Ishikawa (cell line): ENCODE measurements around the gene MGA.

Experiments used
- CEBPB ChIP-seq: IDR thresholded peaks from 2 replicates; pipeline ENCODE4 v1.6.1; 2012
- CREB1 ChIP-seq: IDR thresholded peaks from 2 replicates; pipeline ENCODE4 v1.6.1; 2012; ENCODE audit warnings: low read depth
- EGR1 ChIP-seq: IDR thresholded peaks from 2 replicates; pipeline ENCODE4 v1.6.1; 2012
- EP300 ChIP-seq: IDR thresholded peaks from 2 replicates; pipeline ENCODE4 v1.6.1; 2012; ENCODE audit warnings: borderline replicate concordance
- FOXM1 ChIP-seq: IDR thresholded peaks from 2 replicates; pipeline ENCODE4 v1.6.1; 2012; ENCODE audit warnings: low read depth, borderline replicate concordance
- MAX ChIP-seq: IDR thresholded peaks from 2 replicates; pipeline ENCODE4 v1.6.1; 2012
- NFIC ChIP-seq: IDR thresholded peaks from 2 replicates; pipeline ENCODE4 v1.6.1; 2012
- RAD21 ChIP-seq: IDR thresholded peaks from 2 replicates; pipeline ENCODE4 v1.6.1; 2012; ENCODE audit warnings: low read depth
- REST ChIP-seq: IDR thresholded peaks from 2 replicates; pipeline ENCODE4 v1.6.1; 2012; ENCODE audit warnings: low read depth, mild to moderate bottlenecking
- TAF1 ChIP-seq: IDR thresholded peaks from 2 replicates; pipeline ENCODE4 v1.6.1; 2012; ENCODE audit warnings: low read depth, mild to moderate bottlenecking
- TCF12 ChIP-seq: IDR thresholded peaks from 2 replicates; pipeline ENCODE4 v1.6.1; 2012; ENCODE audit warnings: low read depth
- TEAD4 ChIP-seq: IDR thresholded peaks from 2 replicates; pipeline ENCODE4 v1.6.1; 2012
- USF1 ChIP-seq: IDR thresholded peaks from 2 replicates; pipeline ENCODE4 v1.6.1; 2012
- YY1 ChIP-seq: IDR thresholded peaks from 2 replicates; pipeline ENCODE4 v1.6.1; 2012; ENCODE audit warnings: low read depth
- ZBTB7A ChIP-seq: IDR thresholded peaks from 2 replicates; pipeline ENCODE4 v1.6.1; 2012; ENCODE audit warnings: low read depth

The MGA gene

GRCh38 chr15:41730543-41730942 lies 70.3 kb downstream of the MGA start:
- TF ChIP-seq REST (no peak), USF1 (no peak), TAF1 (no peak), CREB1 (no peak), FOXM1 (no peak), EP300 (no peak), TCF12 (no peak), EGR1 (no peak), MAX (no peak), RAD21 (no peak), CEBPB (no peak), TEAD4 (no peak)

GRCh38 chr15:41732483-41732882 lies 72.3 kb downstream of the MGA start:
- TF ChIP-seq TAF1 (no peak), TEAD4 (no peak), YY1 (no peak), MAX (no peak), RAD21 (no peak), NFIC (no peak), USF1 (no peak), FOXM1 (no peak), REST (no peak), ZBTB7A (no peak), TCF12 (no peak), CEBPB (no peak), EGR1 (no peak), CREB1 (no peak), EP300 (no peak)

GRCh38 chr15:41734079-41734478 lies 73.9 kb downstream of the MGA start:
- TF ChIP-seq TAF1 (no peak), CEBPB (no peak), NFIC (no peak), EP300 (no peak), EGR1 (no peak), YY1 (no peak), CREB1 (no peak), FOXM1 (no peak), ZBTB7A (no peak)

GRCh38 chr15:41735046-41735445 lies 74.8 kb downstream of the MGA start:
- TF ChIP-seq NFIC: no peak
- TF ChIP-seq ZBTB7A: no peak
- TF ChIP-seq CREB1: no peak
- no peak for TF ChIP-seq CEBPB
- TF ChIP-seq FOXM1: no peak
- no peak for TF ChIP-seq TAF1
- TF ChIP-seq USF1: no peak
- TF ChIP-seq EP300: no peak
- TF ChIP-seq TCF12: no peak
- no peak for TF ChIP-seq RAD21
- TF ChIP-seq REST: no peak
- TF ChIP-seq YY1: no peak
